ENCODE measurements around the gene KIF14.

- TF ChIP-seq POLR2A (IDR thresholded peaks at IDR 0.05) (no peak), POLR2AphosphoS5 (IDR thresholded peaks at IDR 0.05) (no peak), CTCF (IDR thresholded peaks at IDR 0.05) (no peak)
These were observed 13.9 kb upstream of the KIF14 start for GRCh38 chr1:200634261-200635122.

All from sigmoid colon (tissue), 4 donors.